AG20443 (cell line): ENCODE results near the gene SYT17.

Source experiments
- DNase-seq: peaks from one replicate; pipeline ENCODE4 v3.0.0; 2012; ENCODE audit warnings: low spot score, mixed read lengths

Gene SYT17, protein sequence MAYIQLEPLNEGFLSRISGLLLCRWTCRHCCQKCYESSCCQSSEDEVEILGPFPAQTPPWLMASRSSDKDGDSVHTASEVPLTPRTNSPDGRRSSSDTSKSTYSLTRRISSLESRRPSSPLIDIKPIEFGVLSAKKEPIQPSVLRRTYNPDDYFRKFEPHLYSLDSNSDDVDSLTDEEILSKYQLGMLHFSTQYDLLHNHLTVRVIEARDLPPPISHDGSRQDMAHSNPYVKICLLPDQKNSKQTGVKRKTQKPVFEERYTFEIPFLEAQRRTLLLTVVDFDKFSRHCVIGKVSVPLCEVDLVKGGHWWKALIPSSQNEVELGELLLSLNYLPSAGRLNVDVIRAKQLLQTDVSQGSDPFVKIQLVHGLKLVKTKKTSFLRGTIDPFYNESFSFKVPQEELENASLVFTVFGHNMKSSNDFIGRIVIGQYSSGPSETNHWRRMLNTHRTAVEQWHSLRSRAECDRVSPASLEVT

GRCh38 chr16:19167710-19168370 is at the start of gene SYT17:
SYT17 (plus strand) TSS chr16:19168240; CDS start chr16:19168647, 407 bp downstream.
- DNase-seq: peak; percentile 92

- DNase-seq: peak; percentile 91
Measured at GRCh38 chr16:19118938-19119431, 49.1 kb upstream of the SYT17 start.

GRCh38 chr16:19119564-19119963 is 48.5 kb upstream of the SYT17 start:
- peak; percentile 70 for DNase-seq

- no peak for DNase-seq
Measured at GRCh38 chr16:19123535-19124178, 44.4 kb upstream of the SYT17 start.

GRCh38 chr16:19126300-19126699 is 41.7 kb upstream of the SYT17 start:
- no peak for DNase-seq

DNA sequence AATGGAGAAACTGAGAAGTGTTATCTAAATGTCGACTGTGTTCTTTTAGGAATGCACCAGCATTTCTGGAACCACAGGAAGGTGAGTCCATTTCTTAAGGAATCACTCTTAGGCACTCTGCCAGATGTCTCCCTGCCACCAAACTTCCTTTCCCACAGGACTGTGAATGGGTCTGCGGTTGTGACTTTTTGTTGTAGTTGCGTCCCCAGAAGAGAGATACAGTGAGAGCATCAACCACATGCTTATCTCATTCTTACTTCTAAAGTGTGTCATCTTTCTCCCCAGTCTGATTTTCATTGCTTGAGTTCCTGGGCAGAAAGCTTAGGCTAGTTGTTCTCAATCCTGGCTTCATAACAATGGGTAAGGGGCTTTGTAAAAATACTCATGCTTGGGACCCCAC is 40.8 kb upstream of the SYT17 start:
- DNase-seq: no peak

DNA sequence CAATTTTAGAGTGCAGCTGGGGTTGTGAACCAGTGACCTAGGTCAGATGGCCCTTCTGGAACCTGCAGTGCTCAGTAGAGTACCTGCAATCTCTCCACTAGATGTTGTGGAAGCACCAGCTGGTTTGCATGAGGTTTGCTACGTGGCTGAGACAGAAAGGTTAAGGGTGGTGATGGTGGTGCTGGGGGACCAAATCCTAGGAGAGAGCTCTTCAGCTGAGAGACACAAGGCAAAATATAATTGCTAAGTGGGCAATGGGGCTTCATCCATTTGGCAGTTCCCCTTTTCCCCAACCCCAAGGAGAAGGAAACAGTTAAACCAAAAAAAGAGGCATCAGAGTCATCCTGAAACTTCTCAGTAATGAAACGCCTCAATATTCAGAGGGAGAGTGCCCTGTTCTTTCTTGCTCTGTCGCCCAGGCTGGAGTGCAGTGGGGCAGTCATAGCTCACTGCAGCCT is 40.3 kb upstream of the SYT17 start:
- no peak for DNase-seq

DNA sequence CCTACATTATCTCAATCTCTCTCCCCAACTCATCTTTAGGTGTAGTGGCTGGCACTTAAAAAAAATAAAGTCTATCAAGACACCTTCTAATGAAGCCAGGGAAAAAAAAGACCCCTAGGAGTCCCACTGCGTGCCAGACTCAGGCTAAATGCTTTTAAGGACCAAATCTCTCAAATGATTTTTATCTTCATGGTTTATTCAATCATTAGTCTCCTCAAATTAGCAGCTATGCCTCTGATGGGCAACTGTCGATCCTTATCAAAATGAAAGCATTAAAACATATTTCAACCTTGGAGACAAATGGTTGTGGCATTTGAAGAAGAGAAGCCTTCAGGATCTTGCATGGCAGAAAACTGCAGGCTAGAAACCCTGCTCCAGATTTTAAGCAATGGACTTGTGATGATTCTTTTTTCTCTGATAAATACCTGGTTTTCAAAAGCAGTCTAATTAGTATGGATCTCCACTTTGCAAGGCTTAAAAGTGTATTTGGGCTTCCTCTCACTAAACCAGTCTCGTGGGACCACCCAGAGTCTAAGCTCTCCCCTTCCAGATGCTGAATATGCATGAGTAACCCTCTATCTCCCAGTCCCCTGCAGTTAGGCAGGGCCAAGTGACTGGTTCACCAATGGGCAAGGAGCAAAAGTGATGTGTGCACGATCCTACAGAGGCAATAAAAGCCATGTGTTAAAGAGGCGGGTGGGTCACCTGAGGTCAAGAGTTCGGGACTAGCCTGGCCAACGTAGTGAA is 39.4 kb upstream of the SYT17 start:
- DNase-seq: no peak

DNA sequence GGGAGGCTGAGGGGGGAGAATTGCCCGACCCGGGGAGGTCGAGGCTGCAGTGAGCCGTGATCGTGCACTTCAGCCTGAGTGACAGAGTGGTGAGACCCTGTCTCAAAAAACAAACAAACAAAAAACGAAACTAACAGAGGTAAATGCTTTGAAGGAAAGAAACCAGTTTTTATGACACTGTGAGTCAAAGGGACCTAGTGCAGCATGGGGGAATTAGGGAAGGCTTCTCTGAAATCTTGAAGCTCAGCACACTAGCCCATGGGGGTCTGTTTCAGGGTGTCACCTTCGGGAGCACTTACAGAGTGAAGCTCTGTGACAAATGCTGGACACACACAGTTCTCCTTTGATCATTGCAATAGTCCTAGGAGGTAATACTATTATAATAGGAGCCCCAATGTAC is 37.7 kb upstream of the SYT17 start:
- no peak for DNase-seq

- peak; percentile 66 for DNase-seq
Measured at GRCh38 chr16:19130852-19131824, 36.9 kb upstream of the SYT17 start.

- DNase-seq: no peak
Measured at GRCh38 chr16:19131825-19132218, 36.2 kb upstream of the SYT17 start.

DNA sequence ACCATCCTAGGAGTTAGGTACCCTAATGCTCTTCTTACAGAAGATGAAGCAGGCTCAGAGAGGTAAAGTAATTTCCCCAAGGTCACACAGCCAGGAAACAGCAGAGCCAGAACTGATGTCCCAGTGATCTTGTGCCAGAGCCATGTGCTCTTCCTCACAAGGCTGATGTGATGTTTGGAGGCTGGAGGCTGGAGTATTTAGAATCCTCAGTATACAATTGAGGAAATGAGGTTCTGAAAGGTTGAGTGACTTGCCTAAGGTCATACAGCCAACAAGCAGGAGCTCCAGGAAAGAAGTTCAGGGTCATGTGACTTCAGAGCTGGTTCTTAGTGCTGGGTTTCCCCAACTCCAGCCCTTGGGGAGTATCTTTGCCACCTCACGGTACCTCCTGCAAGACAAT is 35.8 kb upstream of the SYT17 start:
- DNase-seq: no peak

GRCh38 chr16:19132898-19133297 is 35.1 kb upstream of the SYT17 start:
- no peak for DNase-seq

DNA sequence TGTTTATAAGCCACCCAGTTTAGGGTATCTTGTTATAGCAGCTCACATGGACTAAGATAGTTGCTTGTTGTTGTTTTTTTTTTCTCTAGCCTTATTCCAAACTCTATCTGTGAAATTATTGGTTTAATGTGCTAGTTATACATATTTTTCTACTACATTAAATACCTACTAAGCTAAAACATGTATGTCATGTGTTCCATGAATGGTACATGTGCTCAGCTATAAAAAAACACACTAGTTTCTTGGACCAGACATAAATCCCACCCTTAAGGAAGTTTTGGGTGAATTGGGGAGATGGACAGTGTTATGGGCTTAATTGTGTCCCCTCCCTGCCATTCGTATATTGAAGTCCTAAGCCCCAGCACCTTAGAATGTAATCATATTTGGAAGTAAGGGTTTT is 34.4 kb upstream of the SYT17 start:
- DNase-seq: no peak

DNA sequence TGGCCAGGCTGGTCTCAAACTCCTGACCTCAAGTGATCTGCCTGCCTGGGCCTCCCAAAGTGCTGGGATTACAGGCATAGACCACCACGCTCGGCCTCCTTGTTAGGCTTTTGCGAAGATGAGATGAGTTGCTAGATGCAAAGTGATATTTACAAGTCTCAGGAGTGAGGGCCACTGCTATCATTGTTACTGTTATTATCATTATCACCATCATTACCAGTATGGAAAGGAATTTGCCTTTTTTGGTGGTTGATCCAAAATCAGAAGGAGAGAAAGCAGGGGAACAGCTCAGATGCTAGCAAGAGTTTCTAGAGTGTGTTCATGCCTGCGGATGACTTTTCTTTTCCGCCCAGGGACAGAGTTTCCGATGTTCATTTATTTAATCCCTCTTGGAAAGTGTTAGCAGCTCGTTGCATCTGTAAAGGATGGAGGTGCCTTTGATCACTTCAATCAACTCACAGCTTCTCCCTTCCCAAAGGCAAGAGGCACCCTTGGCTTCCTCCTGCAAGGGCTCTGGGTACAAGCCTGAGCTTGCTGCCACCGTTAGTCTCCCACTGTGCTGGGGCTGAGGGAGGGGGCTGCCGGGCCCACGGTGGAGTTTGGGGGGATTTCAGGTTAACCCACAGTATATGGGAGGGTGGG is 32.7 kb upstream of the SYT17 start:
- no peak for DNase-seq

DNA sequence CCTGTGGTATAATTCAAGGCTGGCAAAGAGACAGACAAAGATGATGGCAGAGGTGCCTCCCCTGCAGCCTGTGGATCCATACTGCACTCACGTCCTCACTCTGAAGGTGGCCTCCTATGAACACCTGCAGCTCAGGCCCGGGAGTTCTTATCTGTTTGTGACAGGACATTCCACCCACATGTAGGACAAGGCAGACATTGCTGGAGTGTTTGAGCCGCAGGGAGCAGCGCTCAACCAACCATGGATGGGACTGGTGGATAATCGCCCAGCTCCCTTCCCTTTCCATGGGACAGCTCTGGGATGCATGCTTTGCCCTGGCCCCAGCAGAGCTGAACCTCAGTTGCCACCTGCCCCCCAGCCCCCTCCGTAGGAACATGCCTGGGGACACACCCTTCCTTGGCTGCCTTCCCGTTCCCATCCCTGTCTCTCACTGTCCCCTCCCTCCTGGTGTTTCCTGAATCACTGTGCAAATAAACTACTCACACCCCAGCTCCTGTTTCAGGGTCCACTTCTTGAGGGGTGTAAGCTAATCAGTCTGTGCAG is 32.1 kb upstream of the SYT17 start:
- peak; percentile 48 for DNase-seq

DNA sequence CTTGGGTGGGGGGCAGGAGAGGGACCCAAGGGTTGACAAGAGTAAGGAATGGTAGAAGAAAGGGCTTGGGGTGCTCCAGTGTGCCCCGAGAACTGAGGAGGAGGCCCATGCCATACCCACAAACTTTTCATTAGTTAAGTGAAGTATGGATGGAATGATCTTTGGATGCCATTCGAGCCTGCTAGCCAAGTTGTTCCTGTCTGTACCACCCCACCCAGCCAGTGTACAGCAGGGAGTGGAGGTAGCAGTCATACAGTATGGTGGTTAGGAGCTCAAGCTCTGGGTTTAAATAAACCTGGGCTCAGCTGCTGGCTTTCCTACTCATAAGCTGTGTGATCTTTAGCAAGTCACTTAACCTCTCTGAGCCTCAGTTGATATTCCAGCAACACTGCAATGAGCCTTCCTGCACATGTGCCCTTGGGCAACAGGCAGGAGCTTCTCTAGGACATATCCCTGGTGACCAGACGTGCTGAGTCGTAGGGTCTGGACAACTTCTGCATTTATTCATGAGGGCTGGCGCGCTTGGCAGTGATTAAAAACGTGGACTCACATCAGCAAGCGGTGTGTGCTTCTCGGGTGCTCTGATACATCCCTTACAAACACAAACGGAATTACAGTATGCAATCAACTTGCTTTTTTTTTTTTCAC is 31.4 kb upstream of the SYT17 start:
- no peak for DNase-seq

DNA sequence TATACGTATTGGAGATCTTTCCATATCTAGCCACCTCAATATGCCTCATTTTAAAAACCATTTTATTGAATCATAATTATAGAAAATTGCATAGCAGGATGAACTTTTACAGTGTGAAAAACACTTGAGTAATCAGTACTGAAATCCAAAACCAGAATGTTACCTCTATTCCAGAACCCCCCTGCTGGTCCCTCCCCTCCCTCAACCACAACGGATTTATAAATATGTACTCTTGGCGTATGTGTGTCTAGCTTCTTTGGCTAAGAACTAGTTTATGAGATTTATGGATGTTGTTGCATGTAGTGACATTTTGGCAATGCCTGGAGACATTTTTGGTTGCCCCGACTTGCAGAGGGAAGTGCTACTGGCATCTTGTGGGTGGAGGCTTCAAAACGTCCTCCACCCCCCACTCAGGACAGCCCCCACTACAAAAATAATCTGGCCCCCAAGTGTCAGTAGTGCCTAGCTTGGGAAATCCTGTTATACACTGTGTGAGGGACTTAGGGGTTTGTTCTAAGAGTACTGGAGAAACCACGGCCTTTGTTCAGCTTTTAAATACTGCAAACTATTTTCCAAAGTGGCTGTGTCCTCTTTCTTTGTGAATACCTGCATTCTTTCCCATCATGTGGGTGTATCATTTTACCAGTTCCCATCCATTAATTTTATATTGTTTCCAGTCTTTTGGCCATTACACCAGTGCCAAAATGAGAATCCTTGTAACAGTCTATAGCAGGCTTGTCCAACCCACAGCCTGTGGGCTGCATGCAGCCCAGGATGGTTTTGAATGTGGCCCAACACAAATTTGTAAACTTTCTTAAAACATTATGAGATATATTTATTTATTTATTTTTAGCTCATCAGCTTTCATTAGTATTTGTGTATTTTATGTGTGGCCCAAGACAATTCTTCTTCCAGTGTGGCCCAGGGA is 30.6 kb upstream of the SYT17 start:
- peak; percentile 46 for DNase-seq
